Colon (tissue), 2 donors: Measurements from ENCODE around the gene NMT2.

Experiments used
- FAIRE-seq: peaks from 2 replicates; lab custom pipeline; 2012; peaks lifted over from hg19 to GRCh38; lab: Jason Lieb, UNC
- donor health status: control.
- donor health status: control.

NMT2 gene

GRCh38 chr10:15092855-15093408 lies 75.6 kb downstream of the NMT2 start:
- no peak for FAIRE-seq

- FAIRE-seq: no peak
Measured at GRCh38 chr10:15091418-15091817, 77.1 kb downstream of the NMT2 start.

- FAIRE-seq: no peak
Measured at GRCh38 chr10:15088428-15089261, 79.8 kb downstream of the NMT2 start, which contains the start of gene ACBD7. ACBD7 (minus strand) TSS chr10:15088776; CDS start chr10:15088728, 48 bp downstream.

DNA sequence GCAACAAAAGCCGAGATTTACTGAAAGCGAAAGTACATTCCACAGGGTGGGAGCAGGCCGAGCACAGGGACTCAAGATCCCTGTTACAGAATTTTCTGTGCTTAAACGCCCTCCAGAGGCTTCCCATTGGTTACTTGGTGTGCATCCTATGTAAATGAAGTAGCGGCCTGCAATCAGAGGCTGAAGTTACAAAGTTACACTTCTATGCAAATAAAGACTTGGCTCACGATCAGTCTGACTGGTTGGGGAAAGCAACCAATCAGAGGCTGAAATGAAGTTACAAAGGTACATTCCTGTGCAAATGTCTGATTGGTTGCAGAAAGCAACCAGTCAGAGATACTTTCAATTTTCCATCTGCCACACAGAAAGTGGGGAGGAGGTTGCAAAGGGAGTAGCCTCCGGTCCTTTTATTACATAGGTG lies 84.0 kb downstream of the NMT2 start:
- FAIRE-seq: no peak

DNA sequence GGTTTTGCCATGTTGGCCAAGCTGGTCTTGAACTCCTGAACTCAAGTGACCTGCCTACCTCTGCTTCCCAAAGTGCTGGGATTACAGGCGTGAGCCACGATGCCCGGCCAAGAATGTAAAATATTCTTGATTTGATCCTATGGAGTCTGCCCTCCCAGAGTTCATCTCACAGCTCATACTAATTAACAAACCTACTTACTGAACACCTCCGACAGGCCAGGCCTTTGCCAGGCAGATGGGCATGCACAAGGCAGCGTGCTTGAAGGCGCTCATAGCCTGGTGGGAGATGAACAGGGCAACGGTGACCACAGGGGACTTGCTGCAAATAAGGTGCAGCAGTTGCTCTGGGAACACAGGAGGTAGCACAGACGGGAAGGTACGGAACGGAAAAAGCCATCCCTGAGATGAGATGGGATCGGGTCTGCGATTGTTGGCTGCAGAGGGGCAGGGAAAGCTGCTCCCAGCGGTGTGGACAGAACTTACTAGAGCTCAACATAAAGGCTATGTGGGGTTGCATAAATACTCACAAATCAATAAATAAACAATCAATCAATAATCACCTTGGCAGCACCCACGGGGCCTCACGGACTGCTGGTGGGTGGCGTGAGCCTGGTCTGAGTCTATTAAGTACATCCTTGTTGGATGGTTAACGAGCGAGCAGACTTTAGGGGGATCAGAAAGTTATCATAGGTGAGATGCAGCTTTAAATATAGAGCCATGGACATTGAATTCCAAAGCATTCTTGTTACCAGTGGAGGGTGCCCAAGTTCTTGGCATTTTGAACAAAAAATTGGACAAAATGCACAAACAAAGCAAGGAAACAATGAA lies 84.6 kb downstream of the NMT2 start:
- FAIRE-seq: no peak

GRCh38 chr10:15075421-15075820 lies 93.1 kb downstream of the NMT2 start:
- FAIRE-seq: no peak

DNA sequence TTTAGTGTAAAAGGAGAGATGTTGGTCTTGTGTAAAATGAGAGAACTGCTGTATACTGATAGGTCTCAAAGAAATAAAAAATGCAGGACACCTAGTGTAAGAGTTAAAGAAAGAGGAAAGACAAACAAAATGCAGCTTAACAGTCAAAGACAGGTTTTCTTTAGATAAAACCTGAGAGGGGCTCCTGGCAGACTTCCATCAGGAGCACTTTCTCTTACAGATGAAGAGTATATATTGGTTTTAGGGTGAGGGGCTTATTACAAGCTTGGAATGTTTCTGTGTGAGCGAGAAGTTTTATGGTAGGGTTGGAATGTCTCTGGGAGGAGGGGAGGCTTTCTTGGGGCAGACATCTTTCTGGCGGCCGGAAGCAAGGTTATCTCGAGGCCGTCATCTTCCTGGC lies 96.1 kb downstream of the NMT2 start:
- no peak for FAIRE-seq

DNA sequence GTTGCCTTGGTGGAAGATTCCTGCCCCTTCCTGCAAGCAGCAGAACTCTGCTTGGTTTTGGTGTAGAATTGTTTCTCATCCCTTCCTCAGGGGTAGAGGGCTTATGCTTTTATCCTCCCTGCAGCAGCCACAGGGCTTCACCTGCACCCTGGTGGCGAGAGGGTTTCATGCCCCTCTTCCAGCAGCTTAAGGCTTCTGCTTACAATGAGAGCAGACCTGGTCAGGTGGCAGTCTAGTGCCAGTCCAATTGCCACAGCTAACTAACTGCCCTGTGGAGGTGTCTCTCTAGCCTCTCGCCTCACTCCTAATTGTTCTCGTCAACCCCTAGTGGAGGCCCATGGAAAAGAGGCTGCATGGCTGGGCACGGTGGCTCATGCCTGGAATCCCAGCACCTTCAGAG lies 99.3 kb downstream of the NMT2 start:
- no peak for FAIRE-seq

- no peak for FAIRE-seq
Measured at GRCh38 chr10:15068802-15069201, 99.7 kb downstream of the NMT2 start.

GRCh38 chr10:15067154-15067553 lies 101.3 kb downstream of the NMT2 start:
- no peak for FAIRE-seq

DNA sequence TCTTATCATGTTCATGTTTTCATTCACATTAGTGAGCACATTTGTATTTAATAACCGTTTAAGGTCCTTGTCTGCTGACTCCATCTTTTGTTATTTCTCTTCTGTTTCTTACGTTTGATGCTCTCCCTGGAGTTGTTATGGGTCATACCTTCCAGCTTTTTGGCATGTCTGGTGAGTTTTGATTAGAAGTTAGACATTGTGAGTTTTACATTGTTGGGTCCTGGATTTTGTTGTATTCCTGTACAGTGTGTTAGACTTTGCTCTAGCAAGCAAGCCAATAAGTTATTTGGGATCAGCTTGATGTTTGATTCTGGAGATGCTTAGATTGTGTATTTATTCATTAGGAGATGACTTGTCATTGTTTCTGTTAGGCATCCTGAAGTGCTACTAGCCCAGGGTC lies 107.9 kb downstream of the NMT2 start:
- no peak for FAIRE-seq

DNA sequence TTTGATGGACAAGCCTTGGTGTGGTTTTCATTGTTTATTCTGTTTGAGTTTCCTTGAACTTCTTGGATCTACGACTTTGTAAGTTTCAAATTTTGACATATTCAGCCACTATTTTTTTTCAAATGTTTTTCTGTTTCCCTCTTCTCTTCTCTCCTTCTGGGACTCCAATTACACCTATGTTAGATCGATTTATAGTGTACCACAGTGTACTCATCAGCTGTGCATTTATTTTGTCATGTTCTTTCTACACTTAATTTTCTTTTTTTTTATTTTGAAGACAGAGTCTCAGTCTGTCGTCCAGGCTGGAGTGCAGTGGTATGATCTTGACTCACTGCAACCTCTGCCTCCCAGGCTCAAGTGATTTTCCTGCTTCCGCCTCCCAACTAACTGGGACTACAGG lies 108.6 kb downstream of the NMT2 start:
- no peak for FAIRE-seq

- no peak for FAIRE-seq
Measured at GRCh38 chr10:15058689-15059088, 109.8 kb downstream of the NMT2 start.
